H1 (cell line): ENCODE measurements around the gene SHLD2.
"Not testable (repeated sequence)": the region's sequence is repeated elsewhere in the genome, so short reads cannot be mapped to it uniquely, and the experiment has no call there.

Experiments used
- EP300 ChIP-seq, 2 experiments: IDR thresholded peaks; 1 replicate in 1 of 2; 2 replicates in 1 of 2; pipeline ENCODE4 v1.6.1; 2011 to 2012; ENCODE audit warnings: low read depth in 2 of 2, low read length in 2 of 2, mild to moderate bottlenecking in 2 of 2, borderline replicate concordance in 1 of 2, inconsistent platforms in 1 of 2, moderate library complexity in 1 of 2
- EZH2 ChIP-seq: fragments of 200-600 bp; sonication (generic); IDR thresholded peaks from 2 replicates; pipeline ENCODE4 v1.7.1; 2012; ENCODE audit warnings: low read depth, mild to moderate bottlenecking, moderate library complexity, low read length, inconsistent platforms; ENCODE audit not compliant: severe bottlenecking
- JUN ChIP-seq: IDR thresholded peaks from 2 replicates; pipeline ENCODE4 v1.6.1; 2011; ENCODE audit warnings: low read depth, mild to moderate bottlenecking, improper control_type of control experiment, low read length
- MAFK ChIP-seq: IDR thresholded peaks from 2 replicates; pipeline ENCODE4 v1.6.1; 2012; ENCODE audit warnings: low read depth, mild to moderate bottlenecking, improper control_type of control experiment, low read length
- POLR2AphosphoS5 ChIP-seq: IDR thresholded peaks from 2 replicates; pipeline ENCODE4 v1.6.1; 2011; ENCODE audit warnings: low read depth, low read length
- SAP30 ChIP-seq: fragments of 300-600 bp; sonication (generic); IDR thresholded peaks from 2 replicates; pipeline ENCODE4 v1.7.1; 2012; ENCODE audit warnings: low read length, moderate library complexity, mild to moderate bottlenecking, inconsistent platforms; ENCODE audit not compliant: insufficient read depth, insufficient replicate concordance
- SP1 ChIP-seq: IDR thresholded peaks from 2 replicates; pipeline ENCODE4 v1.6.1; 2011; ENCODE audit warnings: low read depth, low read length
- TAF1 ChIP-seq: IDR thresholded peaks from 2 replicates; pipeline ENCODE4 v1.6.1; 2011; ENCODE audit warnings: mild to moderate bottlenecking, low read depth, low read length
- TCF12 ChIP-seq: IDR thresholded peaks from 2 replicates; pipeline ENCODE4 v1.6.1; 2011; ENCODE audit warnings: low read depth, mild to moderate bottlenecking, low read length
- TF ChIP-seq, protein P1 (sequence below), 3 experiments: IDR thresholded peaks; 1 replicate in 2 of 3; 2 replicates in 1 of 3; pipeline versions ENCODE4 v1.5.1 to v1.6.1; 2011; ENCODE audit warnings: low read length in 3 of 3, mild to moderate bottlenecking in 3 of 3, inconsistent platforms in 2 of 3, low read depth in 1 of 3, moderate library complexity in 1 of 3; ENCODE audit not compliant: insufficient read depth in 1 of 3; ENCODE audit errors: control extremely low read depth in 1 of 3
- TF ChIP-seq, protein P2 (sequence below): IDR thresholded peaks from 2 replicates; pipeline ENCODE4 v1.6.1; 2012; ENCODE audit warnings: inconsistent platforms
- TF ChIP-seq, protein P3 (sequence below): IDR thresholded peaks from 2 replicates; pipeline ENCODE4 v1.6.1; 2011; ENCODE audit warnings: low read depth, mild to moderate bottlenecking, low read length; ENCODE audit not compliant: insufficient read depth

DNA sequence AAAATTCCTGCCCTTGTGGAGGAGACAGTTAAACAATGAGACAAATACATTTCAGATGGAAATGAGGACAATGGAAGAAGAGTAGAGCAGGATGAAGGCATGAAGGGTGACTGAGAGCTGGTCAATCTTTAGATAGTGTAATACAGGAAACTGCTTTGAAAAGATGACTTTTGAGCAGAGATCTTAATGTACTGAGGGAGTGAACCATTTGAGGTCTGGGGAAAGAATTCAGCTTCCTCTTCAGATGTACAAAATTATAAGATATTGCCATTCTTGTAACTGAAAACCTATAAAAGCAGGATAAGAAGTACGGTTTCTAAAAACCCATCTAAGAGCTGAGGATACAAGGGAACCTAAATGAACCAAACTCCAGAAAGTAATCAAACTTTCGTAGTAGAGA lies 38.9 kb downstream of the SHLD2 start:
- TF ChIP-seq, protein P1, sequence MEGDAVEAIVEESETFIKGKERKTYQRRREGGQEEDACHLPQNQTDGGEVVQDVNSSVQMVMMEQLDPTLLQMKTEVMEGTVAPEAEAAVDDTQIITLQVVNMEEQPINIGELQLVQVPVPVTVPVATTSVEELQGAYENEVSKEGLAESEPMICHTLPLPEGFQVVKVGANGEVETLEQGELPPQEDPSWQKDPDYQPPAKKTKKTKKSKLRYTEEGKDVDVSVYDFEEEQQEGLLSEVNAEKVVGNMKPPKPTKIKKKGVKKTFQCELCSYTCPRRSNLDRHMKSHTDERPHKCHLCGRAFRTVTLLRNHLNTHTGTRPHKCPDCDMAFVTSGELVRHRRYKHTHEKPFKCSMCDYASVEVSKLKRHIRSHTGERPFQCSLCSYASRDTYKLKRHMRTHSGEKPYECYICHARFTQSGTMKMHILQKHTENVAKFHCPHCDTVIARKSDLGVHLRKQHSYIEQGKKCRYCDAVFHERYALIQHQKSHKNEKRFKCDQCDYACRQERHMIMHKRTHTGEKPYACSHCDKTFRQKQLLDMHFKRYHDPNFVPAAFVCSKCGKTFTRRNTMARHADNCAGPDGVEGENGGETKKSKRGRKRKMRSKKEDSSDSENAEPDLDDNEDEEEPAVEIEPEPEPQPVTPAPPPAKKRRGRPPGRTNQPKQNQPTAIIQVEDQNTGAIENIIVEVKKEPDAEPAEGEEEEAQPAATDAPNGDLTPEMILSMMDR (IDR thresholded peaks at IDR 0.05; ENCODE audit: control extremely low read depth in 1 of 3, insufficient read depth in 1 of 3, low read depth in 1 of 3, low read length in 3 of 3) = not testable (repeated sequence)
- not testable (repeated sequence) for TF ChIP-seq SP1; EZH2; TCF12; EP300 (IDR thresholded peaks at IDR 0.05; ENCODE audit: borderline replicate concordance in 1 of 2, low read depth in 2 of 2, low read length in 2 of 2); MAFK; JUN; POLR2AphosphoS5; SAP30; TAF1
- TF ChIP-seq, protein P2, sequence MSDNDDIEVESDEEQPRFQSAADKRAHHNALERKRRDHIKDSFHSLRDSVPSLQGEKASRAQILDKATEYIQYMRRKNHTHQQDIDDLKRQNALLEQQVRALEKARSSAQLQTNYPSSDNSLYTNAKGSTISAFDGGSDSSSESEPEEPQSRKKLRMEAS = not testable (repeated sequence)
- TF ChIP-seq, protein P3, sequence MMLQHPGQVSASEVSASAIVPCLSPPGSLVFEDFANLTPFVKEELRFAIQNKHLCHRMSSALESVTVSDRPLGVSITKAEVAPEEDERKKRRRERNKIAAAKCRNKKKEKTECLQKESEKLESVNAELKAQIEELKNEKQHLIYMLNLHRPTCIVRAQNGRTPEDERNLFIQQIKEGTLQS = not testable (repeated sequence)
